GM12872 (cell line): Measurements from ENCODE around the gene EGFR.

Experiments used
- CTCF ChIP-seq: IDR thresholded peaks from 3 replicates; pipeline ENCODE4 v1.5.1; 2011; ENCODE audit warnings: low read depth, mild to moderate bottlenecking, low read length, moderate library complexity; ENCODE audit not compliant: insufficient read depth

EGFR gene

GRCh38 chr7:55016061-55016745, 2.6 kb upstream of the EGFR start:
- no peak for TF ChIP-seq CTCF

- no peak for TF ChIP-seq CTCF
Measured at GRCh38 chr7:55016746-55017090, 2.1 kb upstream of the EGFR start.

GRCh38 chr7:55017841-55018240, 976 bp upstream of the EGFR start:
- TF ChIP-seq CTCF: no peak

GRCh38 chr7:55019191-55019690, 424 bp downstream of the EGFR start:
- TF ChIP-seq CTCF: no peak

GRCh38 chr7:55019691-55020465, 1.1 kb downstream of the EGFR start:
- TF ChIP-seq CTCF: no peak

- no peak for TF ChIP-seq CTCF
Measured at GRCh38 chr7:55020466-55020871, 1.7 kb downstream of the EGFR start.

GRCh38 chr7:55021053-55021452, 2.2 kb downstream of the EGFR start:
- TF ChIP-seq CTCF: no peak
